ENCODE data around the gene DNAH17. TPM values are rescaled to one million over a fixed set of nuclear protein-coding genes. Genes with fewer than 3 reads are reported as not detected.

The DNAH17 gene
- total RNA-seq, 1 donor from 2014 or later = 0.25 TPM

DNA sequence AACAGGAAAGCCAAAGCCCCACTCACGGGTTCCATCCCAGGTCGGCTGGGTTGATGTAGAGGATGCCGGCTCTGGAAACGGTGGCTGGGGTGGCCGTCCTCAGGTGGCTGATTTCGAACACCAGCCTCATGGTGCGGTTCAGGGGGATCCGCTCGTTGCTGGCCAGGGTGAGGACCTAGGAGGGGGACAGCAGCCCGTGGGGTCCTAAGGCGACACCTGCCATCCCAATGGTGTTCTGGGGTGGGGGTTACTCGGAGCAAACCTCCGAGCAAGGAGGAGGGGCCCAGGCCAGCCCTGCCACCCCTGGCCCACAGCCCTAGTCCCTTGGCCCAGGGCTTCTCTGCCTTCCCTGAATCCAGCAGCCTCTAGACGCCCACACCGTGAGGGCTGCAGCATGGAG lies 86.5 kb downstream of the DNAH17 start:
- no peak for TF ChIP-seq CTCF (IDR thresholded peaks at IDR 0.05; ENCODE audit: insufficient read depth, low read length, poor library complexity, severe bottlenecking)
- H3K27me3 ChIP-seq (ENCODE audit: control insufficient read depth, insufficient read depth, low read length) = no peaks in the 10 kb centered on the region
- no peaks in the 10 kb centered on the region for H3K36me3 ChIP-seq (ENCODE audit: control insufficient read depth, insufficient read depth, low read length)
- H3K4me3 ChIP-seq (ENCODE audit: low read depth, low read length) = no peak overlapping the region
- no peak for DNase-seq (ENCODE audit: low read depth)

- no peak for TF ChIP-seq CTCF (IDR thresholded peaks at IDR 0.05; ENCODE audit: insufficient read depth, low read length, poor library complexity, severe bottlenecking)
- no peak for DNase-seq (ENCODE audit: low read depth)
- H3K4me3 ChIP-seq (ENCODE audit: low read depth, low read length) = no peak overlapping the region
- no peaks in the 10 kb centered on the region for H3K36me3 ChIP-seq (ENCODE audit: control insufficient read depth, insufficient read depth, low read length)
- no peaks in the 10 kb centered on the region for H3K27me3 ChIP-seq (ENCODE audit: control insufficient read depth, insufficient read depth, low read length)
Observed at GRCh38 chr17:78490156-78490555, 87.0 kb downstream of the DNAH17 start.

GRCh38 chr17:78488867-78489634 lies 88.1 kb downstream of the DNAH17 start:
- H3K36me3 ChIP-seq (ENCODE audit: control insufficient read depth, insufficient read depth, low read length) = no peaks in the 10 kb centered on the region
- no peak overlapping the region for H3K4me3 ChIP-seq (ENCODE audit: low read depth, low read length)
- TF ChIP-seq CTCF (IDR thresholded peaks at IDR 0.05; ENCODE audit: insufficient read depth, low read length, poor library complexity, severe bottlenecking) = no peak
- DNase-seq (ENCODE audit: low read depth) = no peak
- no peaks in the 10 kb centered on the region for H3K27me3 ChIP-seq (ENCODE audit: control insufficient read depth, insufficient read depth, low read length)

DNA sequence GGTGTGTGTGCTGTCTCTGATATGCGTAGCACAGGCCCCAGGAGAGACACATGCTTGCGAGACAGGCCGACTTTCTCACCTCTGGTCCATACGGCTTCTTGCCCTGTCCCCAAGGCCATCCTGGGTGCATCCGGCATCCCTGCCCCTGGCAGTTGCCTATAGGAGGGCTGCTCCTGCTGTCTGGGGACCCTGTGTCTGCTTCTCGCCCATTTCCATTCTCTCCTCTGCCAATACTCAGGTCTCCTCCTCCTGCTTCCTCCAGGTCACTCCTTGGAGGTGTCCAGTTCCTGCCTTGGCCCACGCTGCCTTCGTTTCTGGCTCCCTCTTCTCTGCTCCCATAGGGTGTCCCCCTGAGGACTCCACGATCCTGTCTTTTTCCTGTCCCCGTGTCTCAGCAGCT lies 89.0 kb downstream of the DNAH17 start:
- Histone ChIP-seq H3K27me3 (ENCODE audit: control insufficient read depth, insufficient read depth, low read length) (no peaks in the 10 kb centered on the region), H3K36me3 (ENCODE audit: control insufficient read depth, insufficient read depth, low read length) (no peaks in the 10 kb centered on the region), H3K4me3 (ENCODE audit: low read depth, low read length) (no peak overlapping the region)
- TF ChIP-seq CTCF (IDR thresholded peaks at IDR 0.05; ENCODE audit: insufficient read depth, low read length, poor library complexity, severe bottlenecking) = no peak
- no peak for DNase-seq (ENCODE audit: low read depth)

DNA sequence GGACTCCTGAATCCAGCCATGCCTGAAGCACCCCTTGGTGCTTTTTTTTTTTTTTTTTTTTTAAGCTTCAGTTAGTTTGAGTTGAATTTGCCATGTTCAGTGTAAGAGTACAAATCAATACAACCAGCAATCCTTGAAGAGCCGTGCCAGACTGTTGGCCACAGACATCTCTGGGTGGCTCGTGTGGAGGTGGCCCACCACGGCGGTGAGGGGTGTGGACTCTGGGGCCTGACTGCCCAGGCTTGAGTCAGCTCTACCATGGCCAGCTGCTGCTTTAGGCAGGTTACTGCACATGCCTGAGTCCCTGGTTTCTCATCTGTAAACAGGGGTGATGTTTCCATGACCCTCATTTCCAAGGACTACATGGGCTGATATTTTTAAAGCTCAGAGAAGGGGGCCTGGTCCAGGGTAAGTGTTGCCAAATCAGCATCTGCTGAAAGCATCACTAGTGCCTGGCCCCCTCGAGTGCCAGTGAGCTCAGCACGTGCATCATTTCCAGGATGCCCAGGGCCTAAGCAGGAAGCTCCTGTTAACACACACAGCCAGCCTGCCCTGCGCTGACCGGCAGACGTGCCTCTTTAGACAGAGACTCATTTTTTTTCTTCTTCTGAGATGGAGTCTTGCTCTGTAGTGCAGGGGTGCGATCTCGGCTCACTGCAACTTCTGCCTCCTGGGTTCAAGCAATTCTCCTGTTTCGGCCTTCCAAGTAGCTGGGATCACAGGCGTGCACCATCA lies 90.1 kb downstream of the DNAH17 start:
- Histone ChIP-seq H3K4me3 (ENCODE audit: low read depth, low read length) (no peak overlapping the region), H3K27me3 (ENCODE audit: control insufficient read depth, insufficient read depth, low read length) (no peaks in the 10 kb centered on the region), H3K36me3 (ENCODE audit: control insufficient read depth, insufficient read depth, low read length) (no peaks in the 10 kb centered on the region)
- no peak for TF ChIP-seq CTCF (IDR thresholded peaks at IDR 0.05; ENCODE audit: insufficient read depth, low read length, poor library complexity, severe bottlenecking)
- DNase-seq (ENCODE audit: low read depth) = no peak
